DND-41 (cell line): ENCODE data around the gene FGFBP3.
A peak's percentile ranks its signal among the peaks of the same experiment; 100 is the strongest.

Experiments
- ATAC-seq: fragments of 200-7000 bp; cut with Tn5 transposase; 3 replicates; pipeline ENCODE4 v1.9.1; 2021; ENCODE audit warnings: low read depth; ENCODE audit not compliant: insufficient read depth
- DNase-seq: peaks from one replicate; pipeline ENCODE4 v3.0.0-alpha.2; 2020
- H2AFZ ChIP-seq: 2 replicates; pipeline ENCODE4 v1.6.0; 2012; ENCODE audit warnings: low read depth, low read length
- H3K27ac ChIP-seq: 2 replicates; pipeline ENCODE4 v1.5.1; 2012; ENCODE audit warnings: low read length, inconsistent platforms
- H3K27me3 ChIP-seq: fragments of 200-600 bp; sonication (generic); 2 replicates; pipeline ENCODE4 v1.6.0; 2012; ENCODE audit warnings: low read length, mild to moderate bottlenecking, inconsistent platforms; ENCODE audit not compliant: insufficient read depth, poor library complexity
- H3K36me3 ChIP-seq: 2 replicates; pipeline ENCODE4 v1.5.1; 2012; ENCODE audit warnings: low read length, inconsistent platforms; ENCODE audit not compliant: insufficient read depth
- H3K4me1 ChIP-seq: 2 replicates; pipeline ENCODE4 v1.5.1; 2012; ENCODE audit warnings: mild to moderate bottlenecking, low read length; ENCODE audit not compliant: insufficient read depth
- H3K4me2 ChIP-seq: 2 replicates; pipeline ENCODE4 v1.6.0; 2012; ENCODE audit warnings: mild to moderate bottlenecking, moderate library complexity, low read length, inconsistent platforms; ENCODE audit not compliant: insufficient read depth
- H3K4me3 ChIP-seq, 2 experiments: fragments of 200-600 bp in 1 of 2; shearing (Covaris generic) in 1 of 2; 2 replicates each; pipeline ENCODE4 v1.5.1; 2012 to 2016; ENCODE audit warnings: inconsistent platforms in 2 of 2, low read length in 2 of 2, mild to moderate bottlenecking in 2 of 2, low read depth in 1 of 2, moderate library complexity in 1 of 2
- H3K79me2 ChIP-seq: 2 replicates; pipeline ENCODE4 v1.6.0; 2012; ENCODE audit warnings: low read length, inconsistent platforms; ENCODE audit not compliant: insufficient read depth
- H3K9ac ChIP-seq: 2 replicates; pipeline ENCODE4 v1.6.0; 2012; ENCODE audit warnings: low read depth, mild to moderate bottlenecking, inconsistent platforms, low read length, moderate library complexity
- H3K9me3 ChIP-seq: 2 replicates; pipeline ENCODE4 v1.5.1; 2012; ENCODE audit warnings: low read length, moderate library complexity, mild to moderate bottlenecking, inconsistent platforms; ENCODE audit not compliant: insufficient read depth, severe bottlenecking
- H4K20me1 ChIP-seq: 2 replicates; pipeline ENCODE4 v1.6.0; 2012; ENCODE audit warnings: low read length; ENCODE audit not compliant: insufficient read depth
- CTCF ChIP-seq: IDR thresholded peaks from 2 replicates; pipeline ENCODE4 v1.5.1; 2012; ENCODE audit warnings: borderline replicate concordance, low read length, moderate library complexity, mild to moderate bottlenecking; ENCODE audit not compliant: poor library complexity, severe bottlenecking; ENCODE audit errors: extremely low read depth
- EZH2 ChIP-seq: IDR thresholded peaks from 3 replicates; pipeline ENCODE4 v1.6.1; 2012; ENCODE audit warnings: borderline replicate concordance, low read depth, mild to moderate bottlenecking, moderate library complexity, low read length, inconsistent platforms; ENCODE audit not compliant: severe bottlenecking

The FGFBP3 gene

GRCh38 chr10:91924212-91925021, 15.1 kb upstream of the FGFBP3 start:
- Histone ChIP-seq H3K4me2 (peak overlapping the region; percentile 74), H3K9me3 (no peaks in the 10 kb centered on the region), H3K36me3 (peaks cover 23% of the 10 kb centered on the region), H4K20me1 (peaks cover 19% of the 10 kb centered on the region; the same call in 1 of the 2 replicates), H3K27ac (peak overlapping the region; percentile 96), H3K4me3 (peak overlapping the region; percentile 97 to 99), H3K4me1 (peaks cover 54% of the 10 kb centered on the region), H3K27me3 (no peaks in the 10 kb centered on the region), H3K79me2 (peaks cover 59% of the 10 kb centered on the region), H3K9ac (peak overlapping the region; percentile 70), H2AFZ (peak overlapping the region; percentile 95)
- ATAC-seq (peak; percentile 12), DNase-seq (no peak)
- TF ChIP-seq EZH2: no peak
- no peak for TF ChIP-seq CTCF

- peak; percentile 93 for ATAC-seq
- no peak for TF ChIP-seq EZH2
- TF ChIP-seq CTCF: no peak
- Histone ChIP-seq H3K4me2 (peak within 1 kb of the TSS; percentile 74), H3K9ac (peak within 1 kb of the TSS; percentile 70), H3K9me3 (no peaks in the 10 kb centered on the region), H3K36me3 (peaks cover 15% of the 10 kb centered on the region), H3K79me2 (peaks cover 51% of the 10 kb centered on the region), H2AFZ (peak within 1 kb of the TSS; percentile 95), H3K4me3 (peak within 1 kb of the TSS; percentile 97 to 99), H4K20me1 (peaks cover 11% of the 10 kb centered on the region; the same call in 1 of the 2 replicates), H3K27me3 (no peaks in the 10 kb centered on the region), H3K4me1 (peaks cover 46% of the 10 kb centered on the region), H3K27ac (peak within 1 kb of the TSS; percentile 96)
- DNase-seq: peak; percentile 92
Measured at GRCh38 chr10:91923371-91924211, 14.3 kb upstream of the FGFBP3 start, which contains the start of gene BTAF1. Gene BTAF1, plus strand, starts transcription at chr10:91923770. Its CDS starts 307 bp downstream, at chr10:91924077.

- no peak overlapping the region for H3K4me2 ChIP-seq
- TF ChIP-seq EZH2 (no peak), CTCF (no peak)
- no peak overlapping the region for H3K27ac ChIP-seq
- no peak overlapping the region for H3K4me3 ChIP-seq
- H3K4me1 ChIP-seq: peaks cover 15% of the 10 kb centered on the region
- H3K79me2 ChIP-seq: peaks cover 11% of the 10 kb centered on the region
- H3K9me3 ChIP-seq: no peaks in the 10 kb centered on the region
- H2AFZ ChIP-seq: no peak overlapping the region
- no peak overlapping the region for H3K9ac ChIP-seq
- DNase-seq (no peak), ATAC-seq (no peak)
- peaks cover 2% of the 10 kb centered on the region; the same call in 1 of the 2 replicates for H4K20me1 ChIP-seq
- peaks cover 5% of the 10 kb centered on the region for H3K27me3 ChIP-seq
- no peaks in the 10 kb centered on the region; the same call in 1 of the 2 replicates for H3K36me3 ChIP-seq
Measured at GRCh38 chr10:91919651-91920050, 10.4 kb upstream of the FGFBP3 start.
